Activated CD4-positive, CD25-positive, alpha-beta regulatory T cell treated with anti-CD3 and anti-CD28 coated beads, Interleukin-2, amount 50 U/mL, for 72 hours (primary cell): ENCODE results near the gene ATP4B.

Source experiments
- DNase-seq: peaks from one replicate; pipeline ENCODE4 v3.0.0; 2021

The ATP4B gene

GRCh38 chr13:113656003-113656588 is 1.9 kb downstream of the ATP4B start:
- DNase-seq: peak; percentile 17

GRCh38 chr13:113655346-113656002 is 2.5 kb downstream of the ATP4B start:
- peak; percentile 19 for DNase-seq

DNA sequence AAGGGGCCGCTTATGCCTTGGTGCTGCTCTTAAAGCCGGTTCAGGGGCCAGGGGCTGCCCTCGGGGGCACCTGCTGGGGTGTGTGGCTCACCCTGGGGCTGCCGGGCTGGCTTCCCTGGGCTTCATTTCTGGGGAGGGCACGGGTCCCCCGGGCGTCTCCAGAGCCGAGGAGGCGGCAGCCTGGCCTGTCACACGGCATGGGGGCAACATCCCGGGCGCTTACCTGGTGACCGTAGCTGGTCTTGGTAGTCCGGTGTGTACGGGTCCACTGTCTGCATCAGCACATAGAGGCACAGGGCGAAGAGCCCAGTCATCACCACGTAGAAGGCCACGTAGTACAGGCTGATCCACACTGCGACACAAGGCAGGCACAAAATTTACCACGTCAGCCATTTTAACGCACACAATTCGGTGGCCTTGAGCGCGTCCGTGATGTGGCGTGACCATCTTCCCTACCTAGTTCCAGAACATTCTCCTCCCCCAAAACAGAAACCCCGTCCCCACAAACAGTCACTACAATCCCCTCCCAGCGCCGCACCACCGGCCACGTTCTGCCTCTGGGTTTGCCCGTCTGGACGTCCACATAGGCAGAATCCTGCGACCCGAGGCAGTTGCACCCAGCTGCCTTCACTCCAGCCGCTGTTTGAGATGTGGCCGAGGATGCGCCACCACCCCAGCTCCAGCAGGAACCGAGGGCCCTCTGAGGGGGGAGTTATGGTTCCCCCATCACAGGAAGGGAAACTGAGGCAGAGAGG is 3.2 kb downstream of the ATP4B start:
- DNase-seq: peak; percentile 19

DNA sequence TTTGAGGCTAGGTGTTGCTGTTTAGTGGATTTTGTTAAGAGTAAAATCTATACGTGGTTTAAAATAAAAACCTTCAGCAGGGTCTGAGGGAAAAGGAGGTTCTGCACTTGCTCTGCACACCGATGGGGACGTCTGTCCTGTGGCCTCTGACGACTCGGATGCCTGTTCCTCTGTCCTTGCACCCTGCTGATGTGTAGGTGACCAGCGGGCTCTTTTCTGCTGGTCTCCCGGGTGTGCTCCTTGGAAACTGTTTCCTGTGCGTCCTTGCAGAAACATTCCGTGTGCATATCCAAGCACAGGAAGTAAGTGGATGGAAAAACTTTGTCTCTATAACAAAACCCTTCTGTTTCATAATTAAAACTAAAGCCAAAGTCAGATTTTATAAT is 3.8 kb downstream of the ATP4B start:
- DNase-seq: no peak

DNA sequence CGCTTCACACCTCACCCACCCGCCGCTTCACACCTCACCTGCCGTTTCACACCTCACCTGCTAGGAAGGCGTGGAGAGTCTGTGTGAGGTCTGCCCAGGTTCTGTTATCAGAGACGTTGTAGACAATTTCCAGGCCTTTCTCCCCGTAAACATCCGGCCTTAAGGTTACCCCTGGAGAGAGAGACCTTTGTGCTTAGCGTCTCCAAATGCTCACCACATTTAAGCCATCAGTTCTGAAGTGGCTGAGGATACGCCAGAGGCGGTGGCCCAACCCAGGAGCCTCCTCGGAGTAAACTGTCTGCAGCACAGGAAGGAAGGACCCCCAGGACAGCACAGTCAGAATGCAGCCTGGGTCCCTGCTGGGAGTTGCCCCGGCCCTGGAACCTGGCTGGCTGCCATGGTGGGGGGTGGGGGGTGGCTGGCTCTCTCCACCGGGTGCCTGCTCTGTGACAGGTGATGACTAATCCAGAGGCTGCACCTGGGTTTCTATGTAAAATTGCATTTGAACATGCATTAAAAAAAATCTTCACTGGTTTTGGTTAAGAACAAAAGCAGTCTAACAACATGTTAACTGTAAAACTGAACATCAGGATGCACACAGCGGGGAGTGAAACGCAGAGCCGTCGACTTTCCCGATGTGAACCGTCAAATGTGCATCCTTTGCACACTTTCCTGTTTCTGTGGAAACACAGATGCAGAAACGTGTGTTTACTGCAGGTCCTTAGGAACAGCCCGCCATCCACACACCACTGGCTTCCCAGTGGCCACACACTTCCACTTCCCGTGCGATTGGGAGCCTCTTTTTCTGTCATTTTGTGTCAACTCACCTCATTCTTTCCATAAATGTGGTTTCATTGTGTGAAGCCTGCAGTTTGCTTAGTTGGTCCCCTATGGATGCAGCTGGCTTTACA is 4.5 kb downstream of the ATP4B start:
- peak; percentile 26 for DNase-seq

GRCh38 chr13:113652404-113653263 is 5.4 kb downstream of the ATP4B start:
- peak; percentile 15 for DNase-seq

DNA sequence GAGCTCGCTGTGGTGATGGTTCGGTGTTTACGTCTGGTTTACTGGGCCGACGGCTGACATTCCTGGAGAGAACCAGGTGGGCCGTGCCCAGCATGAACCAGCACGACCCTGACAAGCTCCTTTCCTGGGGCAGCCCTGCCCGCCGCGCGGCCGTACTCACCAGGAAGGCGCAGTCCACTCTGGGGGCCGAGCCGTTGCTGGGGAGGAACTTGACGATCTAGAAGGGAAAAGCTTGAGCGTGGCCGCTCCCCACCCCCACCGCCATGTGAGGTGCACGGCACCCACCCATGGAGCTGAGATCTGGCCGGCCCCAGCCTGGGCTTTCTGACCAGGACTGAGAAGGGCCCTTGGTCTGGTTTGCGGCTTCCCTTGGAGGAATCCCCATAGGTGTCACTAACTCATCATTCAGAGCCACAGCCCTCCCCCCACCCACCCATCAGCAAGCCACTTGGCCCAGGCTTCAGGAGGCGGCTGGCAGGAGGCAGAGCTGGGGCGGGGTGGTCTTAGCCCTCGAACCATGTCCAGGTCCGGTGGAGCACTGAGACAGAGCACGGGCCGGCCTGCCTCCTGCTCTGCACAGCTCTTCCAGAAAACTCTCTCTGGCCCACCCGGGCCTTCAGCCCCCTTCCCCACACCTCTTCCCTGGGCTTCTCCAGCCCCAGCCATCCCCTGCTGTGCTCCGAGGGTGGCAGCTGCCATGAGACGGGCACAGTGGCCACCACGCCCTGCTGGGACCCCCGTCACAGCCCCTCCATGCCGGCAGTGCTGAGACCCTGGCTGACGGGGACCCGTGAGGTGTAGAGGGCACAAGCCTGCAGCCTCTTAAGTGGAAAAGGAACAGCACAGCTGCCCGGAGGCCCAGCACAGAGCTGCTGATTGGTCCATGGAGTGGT is 6.2 kb downstream of the ATP4B start:
- DNase-seq: peak; percentile 21

DNA sequence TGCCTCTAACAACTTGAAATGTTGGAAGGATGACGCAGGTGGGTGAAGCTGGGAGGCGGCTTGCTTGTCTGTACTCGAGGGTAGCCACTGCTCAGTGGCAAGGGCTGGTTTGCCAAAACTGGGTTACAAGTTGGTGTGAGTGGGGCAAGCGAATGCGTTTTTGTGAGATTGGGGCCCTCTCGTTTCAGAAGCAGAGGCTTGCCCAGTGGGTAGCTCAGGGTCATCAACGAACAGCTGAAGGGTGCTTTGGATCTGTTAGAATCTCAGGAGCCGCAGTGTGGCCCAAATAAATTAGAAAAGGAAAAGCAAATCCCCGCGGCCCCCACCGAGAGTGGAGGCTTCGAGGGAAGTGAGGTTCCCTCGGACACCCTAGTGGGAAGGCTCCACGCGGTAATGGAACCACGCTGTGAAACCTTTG is 7.3 kb downstream of the ATP4B start:
- DNase-seq: peak; percentile 13

- peak; percentile 24 for DNase-seq
These were observed 7.7 kb downstream of the ATP4B start for GRCh38 chr13:113650275-113650674.

- peak; percentile 25 for DNase-seq
These were observed 8.8 kb downstream of the ATP4B start for GRCh38 chr13:113649212-113649611.

DNA sequence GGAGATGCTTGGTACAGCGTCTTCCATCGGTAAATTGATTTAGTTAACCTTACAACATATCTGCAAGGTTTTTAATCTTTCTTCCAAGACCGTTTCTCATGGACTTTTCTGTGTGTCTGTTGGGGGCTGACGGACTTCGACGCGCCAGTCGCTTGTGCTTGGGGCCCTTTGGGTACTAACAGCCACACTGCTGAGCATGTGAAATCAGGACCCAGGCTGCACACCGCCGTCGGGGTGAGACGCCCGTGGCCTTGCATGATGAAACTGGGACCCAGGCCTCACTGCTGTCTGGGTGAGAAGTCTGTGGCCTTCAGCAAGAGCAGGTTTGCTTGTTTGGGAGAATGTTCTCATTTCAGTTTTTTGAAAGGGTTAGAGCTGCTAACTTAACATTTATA is 9.8 kb downstream of the ATP4B start:
- no peak for DNase-seq

- peak; percentile 24 for DNase-seq
These were observed 10.4 kb downstream of the ATP4B start for GRCh38 chr13:113647351-113648215.

GRCh38 chr13:113646921-113647340 is 11.1 kb downstream of the ATP4B start:
- peak; percentile 21 for DNase-seq

DNA sequence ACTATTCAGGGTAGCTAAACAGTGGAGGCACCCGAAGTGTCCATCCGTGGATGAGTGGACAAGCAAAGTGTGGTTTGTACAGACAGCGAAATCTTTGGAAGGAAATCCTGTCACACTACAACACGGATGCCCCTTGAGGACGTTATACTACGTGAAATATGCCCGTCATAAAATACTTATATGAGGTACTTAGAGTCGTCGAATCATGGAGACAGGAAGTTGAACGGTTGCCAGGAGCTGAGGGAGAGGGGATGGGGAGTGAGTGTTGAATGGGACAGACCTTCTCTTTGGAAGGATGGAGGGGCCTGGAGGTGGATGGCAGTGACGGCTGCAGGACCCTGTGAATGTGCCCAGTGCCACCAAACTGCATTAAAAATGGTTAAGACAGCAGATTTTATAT is 11.6 kb downstream of the ATP4B start:
- peak; percentile 5 for DNase-seq

GRCh38 chr13:113645329-113645728 is 12.7 kb downstream of the ATP4B start:
- no peak for DNase-seq

GRCh38 chr13:113644800-113645199 is 13.2 kb downstream of the ATP4B start:
- no peak for DNase-seq

GRCh38 chr13:113643593-113643992 is 14.4 kb downstream of the ATP4B start:
- no peak for DNase-seq

GRCh38 chr13:113642563-113642962 is 15.4 kb downstream of the ATP4B start:
- DNase-seq: no peak

DNA sequence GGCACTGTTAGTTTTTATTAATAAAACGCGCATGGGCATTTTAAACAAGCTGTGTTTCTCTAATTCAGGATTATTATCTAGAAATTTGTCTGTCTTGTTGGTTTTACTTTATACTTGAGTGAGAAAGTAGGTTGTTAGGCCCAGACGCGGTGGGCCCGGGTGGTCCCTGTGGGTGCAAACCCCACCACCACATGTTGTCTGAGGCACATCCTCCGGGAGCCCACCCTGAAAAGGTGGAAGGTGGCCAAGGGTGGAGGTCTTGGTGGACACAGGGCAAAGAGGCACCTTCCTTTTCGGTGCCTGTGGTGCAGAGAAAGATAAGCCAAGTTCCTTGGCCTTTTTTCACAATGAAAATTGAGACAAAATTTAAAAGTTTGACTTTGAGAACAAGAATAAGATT is 16.6 kb downstream of the ATP4B start:
- no peak for DNase-seq
